ENCODE data around the gene RNF167.
A peak's percentile ranks its signal among the peaks of the same experiment; 100 is the strongest.

Gene RNF167

DNA sequence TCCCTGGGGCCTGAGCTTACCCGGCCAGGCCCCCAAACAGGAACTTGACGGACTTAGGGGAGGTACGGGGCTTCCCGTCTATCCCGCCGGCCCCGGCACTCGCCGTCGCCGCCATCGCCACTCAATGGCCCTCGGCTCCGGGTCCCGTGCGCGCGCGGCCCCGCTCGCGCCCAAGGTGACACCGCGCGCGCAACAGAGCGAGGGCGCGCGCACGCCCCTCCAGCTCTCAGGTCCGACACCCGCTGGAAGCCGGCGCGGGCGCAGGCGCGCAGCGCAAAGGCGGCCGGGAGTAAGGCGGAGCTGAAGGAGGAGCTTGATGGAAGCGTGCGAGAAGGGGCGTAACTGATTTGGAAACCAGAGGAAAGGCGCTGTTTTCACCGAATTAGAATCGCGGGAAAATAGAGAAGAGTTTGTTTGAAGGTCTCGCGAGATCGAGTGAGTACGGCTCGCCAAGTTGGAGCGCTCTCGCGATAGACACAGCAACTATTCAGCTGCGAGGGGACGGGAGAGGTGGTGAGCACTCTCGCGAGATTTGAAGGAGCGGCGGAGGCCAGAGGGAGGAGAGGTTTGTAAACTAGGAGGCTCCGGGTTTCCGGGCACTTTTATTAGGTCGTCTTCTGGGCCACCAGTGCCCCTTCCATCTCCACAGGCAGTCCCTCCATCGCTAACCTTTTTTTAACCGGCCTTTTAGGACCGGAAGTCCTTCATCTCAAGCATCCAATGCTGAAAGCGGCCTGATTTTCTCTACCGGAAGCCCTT is at the start of gene RNF167, which contains the start of gene SLC25A11:
TSS of gene RNF167 (plus strand) at position 473 of the 759 bp plus-strand sequence. CDS start 642 bp downstream, outside the sequence.
TSS of gene SLC25A11 (minus strand) at position 251 of the 759 bp plus-strand sequence. CDS start at position 115, 136 bp downstream.
- TF ChIP-seq, protein P1, sequence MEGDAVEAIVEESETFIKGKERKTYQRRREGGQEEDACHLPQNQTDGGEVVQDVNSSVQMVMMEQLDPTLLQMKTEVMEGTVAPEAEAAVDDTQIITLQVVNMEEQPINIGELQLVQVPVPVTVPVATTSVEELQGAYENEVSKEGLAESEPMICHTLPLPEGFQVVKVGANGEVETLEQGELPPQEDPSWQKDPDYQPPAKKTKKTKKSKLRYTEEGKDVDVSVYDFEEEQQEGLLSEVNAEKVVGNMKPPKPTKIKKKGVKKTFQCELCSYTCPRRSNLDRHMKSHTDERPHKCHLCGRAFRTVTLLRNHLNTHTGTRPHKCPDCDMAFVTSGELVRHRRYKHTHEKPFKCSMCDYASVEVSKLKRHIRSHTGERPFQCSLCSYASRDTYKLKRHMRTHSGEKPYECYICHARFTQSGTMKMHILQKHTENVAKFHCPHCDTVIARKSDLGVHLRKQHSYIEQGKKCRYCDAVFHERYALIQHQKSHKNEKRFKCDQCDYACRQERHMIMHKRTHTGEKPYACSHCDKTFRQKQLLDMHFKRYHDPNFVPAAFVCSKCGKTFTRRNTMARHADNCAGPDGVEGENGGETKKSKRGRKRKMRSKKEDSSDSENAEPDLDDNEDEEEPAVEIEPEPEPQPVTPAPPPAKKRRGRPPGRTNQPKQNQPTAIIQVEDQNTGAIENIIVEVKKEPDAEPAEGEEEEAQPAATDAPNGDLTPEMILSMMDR (IDR thresholded peaks at IDR 0.05; ENCODE audit: extremely low read depth, insufficient read depth, missing control alignments) = no peak
- in situ Hi-C loops (cut with MboI; ENCODE audit: low pct_unique_long_range_greater_than_20kb, low sequenced_read_pairs, unreplicated experiment) = no loop called here
- DNase-seq (ENCODE audit: low spot score) = peak; percentile 99

DNA sequence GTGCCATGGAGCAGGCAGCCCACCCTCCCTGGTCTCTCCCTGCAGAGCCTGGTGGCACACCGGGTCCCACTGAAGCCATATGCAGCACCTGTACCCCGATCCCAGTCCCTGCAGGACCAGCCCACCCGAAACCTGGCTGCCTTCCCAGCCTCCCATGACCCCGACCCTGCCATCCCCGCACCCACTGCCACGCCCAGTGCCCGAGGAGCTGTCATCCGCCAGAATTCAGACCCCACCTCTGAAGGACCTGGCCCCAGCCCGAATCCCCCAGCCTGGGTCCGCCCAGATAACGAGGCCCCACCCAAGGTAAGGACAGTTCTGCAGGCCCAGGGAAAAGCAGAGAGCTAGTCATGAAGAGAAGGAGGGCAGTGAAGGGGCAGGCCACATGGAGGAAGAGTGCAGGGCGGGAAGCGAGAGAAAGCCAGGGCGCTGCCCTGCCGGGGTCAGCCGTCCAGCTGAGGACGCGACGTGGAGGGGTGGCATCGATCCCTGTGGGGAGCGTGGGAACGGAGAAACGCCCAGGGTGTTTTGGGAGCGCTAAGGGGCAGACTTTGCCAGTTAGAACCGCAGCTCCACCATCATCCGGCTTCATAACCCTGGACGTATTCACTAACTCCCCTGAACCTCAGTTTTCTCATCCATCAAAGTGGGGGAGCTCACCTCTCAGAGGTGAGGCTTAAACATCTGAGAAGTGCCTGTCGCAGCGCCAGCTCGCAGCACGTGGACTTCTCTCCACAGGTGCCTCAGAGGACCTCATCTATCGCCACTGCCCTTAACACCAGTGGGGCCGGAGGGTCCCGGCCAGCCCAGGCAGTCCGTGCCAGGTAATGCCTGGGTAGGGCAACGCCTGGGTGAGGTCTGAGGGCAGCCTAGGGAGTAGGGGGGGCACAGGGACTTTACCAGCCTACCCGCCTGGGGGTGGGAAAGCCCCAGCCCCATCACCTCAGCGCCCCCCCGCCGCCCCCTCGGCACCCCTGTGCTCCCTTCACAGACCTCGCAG is 48.4 kb upstream of the RNF167 start:
- in situ Hi-C loops (cut with MboI; ENCODE audit: low pct_unique_long_range_greater_than_20kb, low sequenced_read_pairs, unreplicated experiment) = no loop called here
- no peak for DNase-seq (ENCODE audit: low spot score)
- TF ChIP-seq, protein P1 (IDR thresholded peaks at IDR 0.05; ENCODE audit: extremely low read depth, insufficient read depth, missing control alignments) = no peak

DNA sequence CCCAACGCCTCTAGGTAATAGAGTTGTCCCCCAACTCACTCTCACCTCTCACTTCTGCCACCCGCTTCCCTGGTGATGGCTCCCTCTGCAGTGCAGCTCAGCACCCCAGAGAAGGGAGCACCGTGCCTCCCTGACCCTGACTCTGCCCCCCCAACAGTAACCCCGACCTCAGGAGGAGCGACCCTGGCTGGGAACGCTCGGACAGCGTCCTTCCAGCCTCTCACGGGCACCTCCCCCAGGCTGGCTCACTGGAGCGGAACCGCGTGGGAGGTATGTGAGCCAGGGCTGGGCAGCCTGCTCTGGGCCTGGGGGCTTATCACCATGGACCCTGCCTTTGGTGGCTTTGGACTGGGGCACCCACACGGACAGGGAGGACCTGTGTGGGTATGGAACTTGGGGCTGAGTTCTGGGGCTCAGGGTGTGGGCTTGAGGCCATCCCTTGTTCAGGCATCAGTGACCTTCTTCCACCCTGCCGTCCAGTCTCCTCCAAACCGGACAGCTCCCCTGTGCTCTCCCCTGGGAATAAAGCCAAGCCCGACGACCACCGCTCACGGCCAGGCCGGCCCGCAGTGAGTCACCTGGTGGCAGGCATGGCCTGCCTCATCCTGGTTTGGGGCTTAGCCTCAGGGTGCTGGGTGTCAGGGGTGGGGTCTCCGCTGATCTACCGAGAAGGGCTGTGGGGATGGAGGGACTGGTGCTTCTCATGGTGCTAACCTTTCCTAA is 47.4 kb upstream of the RNF167 start:
- in situ Hi-C loops (cut with MboI; ENCODE audit: low pct_unique_long_range_greater_than_20kb, low sequenced_read_pairs, unreplicated experiment) = no loop called here
- no peak for DNase-seq (ENCODE audit: low spot score)
- TF ChIP-seq, protein P1 (IDR thresholded peaks at IDR 0.05; ENCODE audit: extremely low read depth, insufficient read depth, missing control alignments) = no peak

GRCh38 chr17:4893272-4893671 is 46.8 kb upstream of the RNF167 start:
- TF ChIP-seq, protein P1 (IDR thresholded peaks at IDR 0.05; ENCODE audit: extremely low read depth, insufficient read depth, missing control alignments) = no peak
- in situ Hi-C loops (cut with MboI; ENCODE audit: low pct_unique_long_range_greater_than_20kb, low sequenced_read_pairs, unreplicated experiment) = no loop called here

DNA sequence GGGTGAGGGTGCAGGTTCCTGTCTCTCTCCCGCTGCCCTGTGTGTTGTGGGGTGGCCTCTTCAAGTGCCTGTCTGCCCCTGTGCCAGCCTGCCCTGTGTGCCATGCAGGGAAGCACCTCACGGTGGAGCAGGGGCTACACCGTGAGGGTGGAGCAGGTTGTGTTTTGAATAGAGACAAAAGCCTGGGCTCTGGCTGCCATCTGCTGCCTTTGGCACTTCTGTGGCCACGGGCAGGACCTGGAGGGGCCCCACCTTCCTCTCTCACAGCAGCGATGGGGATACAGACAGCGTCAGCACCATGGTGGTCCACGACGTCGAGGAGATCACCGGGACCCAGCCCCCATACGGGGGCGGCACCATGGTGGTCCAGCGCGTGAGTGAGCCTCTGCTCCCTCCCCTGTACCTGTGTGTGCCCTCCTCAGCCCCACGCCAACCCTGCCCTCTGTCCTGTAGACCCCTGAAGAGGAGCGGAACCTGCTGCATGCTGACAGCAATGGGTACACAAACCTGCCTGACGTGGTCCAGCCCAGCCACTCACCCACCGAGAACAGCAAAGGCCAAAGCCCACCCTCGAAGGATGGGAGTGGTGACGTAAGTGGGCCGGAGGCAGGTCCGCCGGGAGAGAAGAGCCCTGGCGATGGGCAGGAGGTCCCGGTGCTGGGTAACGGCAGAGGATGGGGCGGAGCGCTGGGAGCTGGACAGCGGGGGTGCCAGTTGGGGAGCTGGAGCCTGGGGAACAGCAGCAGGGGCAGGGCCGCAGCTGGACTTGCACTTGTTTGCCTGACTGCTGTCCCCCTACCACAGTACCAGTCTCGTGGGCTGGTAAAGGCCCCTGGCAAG is 46.1 kb upstream of the RNF167 start:
- in situ Hi-C loops (cut with MboI; ENCODE audit: low pct_unique_long_range_greater_than_20kb, low sequenced_read_pairs, unreplicated experiment) = no loop called here
- no peak for DNase-seq (ENCODE audit: low spot score)
- TF ChIP-seq, protein P1 (IDR thresholded peaks at IDR 0.05; ENCODE audit: extremely low read depth, insufficient read depth, missing control alignments) = no peak

More at GRCh38 chr17:4893272-4893671, 46.8 kb upstream of the RNF167 start:
- DNase-seq (ENCODE audit: low spot score) = no peak

Data from GM13977 (cell line).